ENCODE results near the gene ARID3A. TPM values are rescaled to one million over a fixed set of nuclear protein-coding genes. Genes with fewer than 3 reads are reported as not detected.

Gene ARID3A
- total RNA-seq, 4 donors from 2014 or later, result 1.8 to 9.9 (median 7.8) TPM

DNA sequence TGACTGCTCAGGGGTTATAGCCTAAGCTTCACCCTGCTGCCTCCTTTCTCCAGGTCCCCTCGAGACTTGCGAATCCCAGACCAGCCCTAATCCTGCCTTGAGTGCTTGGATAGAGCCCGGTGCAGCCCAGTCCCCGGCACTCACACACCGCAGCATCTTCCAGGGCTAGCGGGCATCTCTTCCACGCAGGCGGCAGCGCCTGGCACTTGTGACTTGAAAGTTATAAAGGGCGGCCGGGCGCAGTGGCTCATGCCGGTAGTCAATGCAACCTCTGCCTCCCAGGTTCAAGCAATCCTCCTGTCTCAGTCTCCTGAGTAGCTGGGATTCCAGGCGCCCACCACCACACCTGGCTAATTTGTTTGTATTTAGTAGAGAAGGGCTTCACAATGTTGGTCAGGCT, 60.2 kb downstream of the ARID3A start:
- no peak for DNase-seq
- ATAC-seq, result no peak
- Histone ChIP-seq H3K4me1 (peaks cover 17 to 19% of the 10 kb centered on the region in 2 donors), H3K27ac (no peak overlapping the region), H3K36me3 (peaks cover 0 to 23% of the 10 kb centered on the region in 2 donors), H3K9me3 (no peaks in the 10 kb centered on the region), H3K27me3 (no peaks in the 10 kb centered on the region), H3K4me3 (no peak overlapping the region)
- TF ChIP-seq POLR2A (IDR thresholded peaks at IDR 0.05), result no peak
- TF ChIP-seq, protein P1, sequence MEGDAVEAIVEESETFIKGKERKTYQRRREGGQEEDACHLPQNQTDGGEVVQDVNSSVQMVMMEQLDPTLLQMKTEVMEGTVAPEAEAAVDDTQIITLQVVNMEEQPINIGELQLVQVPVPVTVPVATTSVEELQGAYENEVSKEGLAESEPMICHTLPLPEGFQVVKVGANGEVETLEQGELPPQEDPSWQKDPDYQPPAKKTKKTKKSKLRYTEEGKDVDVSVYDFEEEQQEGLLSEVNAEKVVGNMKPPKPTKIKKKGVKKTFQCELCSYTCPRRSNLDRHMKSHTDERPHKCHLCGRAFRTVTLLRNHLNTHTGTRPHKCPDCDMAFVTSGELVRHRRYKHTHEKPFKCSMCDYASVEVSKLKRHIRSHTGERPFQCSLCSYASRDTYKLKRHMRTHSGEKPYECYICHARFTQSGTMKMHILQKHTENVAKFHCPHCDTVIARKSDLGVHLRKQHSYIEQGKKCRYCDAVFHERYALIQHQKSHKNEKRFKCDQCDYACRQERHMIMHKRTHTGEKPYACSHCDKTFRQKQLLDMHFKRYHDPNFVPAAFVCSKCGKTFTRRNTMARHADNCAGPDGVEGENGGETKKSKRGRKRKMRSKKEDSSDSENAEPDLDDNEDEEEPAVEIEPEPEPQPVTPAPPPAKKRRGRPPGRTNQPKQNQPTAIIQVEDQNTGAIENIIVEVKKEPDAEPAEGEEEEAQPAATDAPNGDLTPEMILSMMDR (IDR thresholded peaks at IDR 0.05 in 4 of 5, conservative IDR thresholded peaks at IDR 0.05 in 1 of 5), result no peak
- in situ Hi-C loops (cut with MboI; ENCODE audit: low sequenced_read_pairs in 4 of 4), result loop anchor here in 2 of 4 donors (10.0 to 25.0 kb wide), 2 partner anchors 124 to 211 kb away; partner anchors contain the start of genes CFD (in 1 of the 2) and ELANE (in 1 of the 2)
- intact Hi-C loops (cut with DNase I; ENCODE audit: low total_unique reads), result no loop called here

DNA sequence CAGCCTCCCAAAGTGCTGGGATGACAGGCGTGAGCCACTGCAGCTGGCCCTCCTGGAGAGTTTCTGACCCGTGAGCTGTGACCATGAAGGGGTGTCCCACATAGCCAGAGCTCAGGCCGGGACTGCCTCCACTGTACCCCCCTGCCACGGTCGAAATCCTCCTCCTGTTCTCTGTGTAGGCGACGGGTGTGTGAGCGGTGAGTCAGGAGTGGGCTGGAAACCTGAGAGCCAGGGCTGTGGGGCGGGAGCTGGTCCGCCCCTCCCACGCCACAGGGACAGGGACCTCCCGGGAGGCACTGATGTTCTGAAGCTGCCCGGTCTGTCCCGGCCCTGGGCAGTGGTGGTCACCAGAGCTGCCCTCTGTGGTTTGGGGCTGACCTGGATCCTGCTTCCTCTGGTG, 62.2 kb downstream of the ARID3A start:
- Histone ChIP-seq H3K36me3 (peaks cover 0 to 33% of the 10 kb centered on the region in 2 donors), H3K4me1 (peaks cover 14 to 16% of the 10 kb centered on the region in 2 donors), H3K27ac (no peak overlapping the region), H3K9me3 (no peaks in the 10 kb centered on the region), H3K4me3 (no peak overlapping the region), H3K27me3 (no peaks in the 10 kb centered on the region)
- ATAC-seq, result no peak
- TF ChIP-seq, protein P1 (IDR thresholded peaks at IDR 0.05 in 4 of 5, conservative IDR thresholded peaks at IDR 0.05 in 1 of 5), result no peak
- no peak for TF ChIP-seq POLR2A (IDR thresholded peaks at IDR 0.05)
- in situ Hi-C loops (cut with MboI; ENCODE audit: low sequenced_read_pairs in 4 of 4), result loop anchor here in 2 of 4 donors (10.0 to 25.0 kb wide), 2 partner anchors 126 to 213 kb away; partner anchors contain the start of genes CFD (in 1 of the 2) and ELANE (in 1 of the 2)
- no peak for DNase-seq
- intact Hi-C loops (cut with DNase I; ENCODE audit: low total_unique reads), result no loop called here

DNA sequence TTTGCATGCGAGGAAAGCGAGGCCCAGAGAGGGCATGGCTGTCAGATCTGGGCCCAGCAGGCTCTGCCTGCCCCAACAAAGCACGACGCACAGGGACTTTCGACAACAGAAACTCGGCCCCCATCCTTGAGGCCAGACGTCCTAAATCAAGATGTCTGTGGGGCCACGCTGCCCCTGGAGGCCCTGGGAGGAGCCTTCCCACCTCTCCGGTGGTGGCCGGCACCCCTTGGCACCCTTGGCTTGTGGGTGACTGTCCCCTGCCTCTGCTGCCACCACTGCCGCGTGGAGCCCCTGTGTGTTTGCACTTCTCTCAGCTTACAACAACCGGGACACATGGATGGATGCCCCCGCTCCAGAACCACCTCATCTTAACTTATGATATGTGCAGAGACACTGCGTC, 62.7 kb downstream of the ARID3A start:
- no peaks in the 10 kb centered on the region for H3K27me3 ChIP-seq
- H3K4me3 ChIP-seq, result no peak overlapping the region
- H3K27ac ChIP-seq, result no peak overlapping the region
- H3K36me3 ChIP-seq, result peaks cover 0 to 37% of the 10 kb centered on the region in 2 donors
- intact Hi-C loops (cut with DNase I; ENCODE audit: low total_unique reads), result no loop called here
- ATAC-seq (no peak), DNase-seq (no peak)
- peaks cover 11 to 12% of the 10 kb centered on the region in 2 donors for H3K4me1 ChIP-seq
- H3K9me3 ChIP-seq, result no peaks in the 10 kb centered on the region
- in situ Hi-C loops (cut with MboI; ENCODE audit: low sequenced_read_pairs in 4 of 4), result loop anchor here in 2 of 4 donors (10.0 to 25.0 kb wide), 2 partner anchors 126 to 214 kb away; partner anchors contain the start of genes CFD (in 1 of the 2) and ELANE (in 1 of the 2)
- TF ChIP-seq, protein P1 (IDR thresholded peaks at IDR 0.05 in 4 of 5, conservative IDR thresholded peaks at IDR 0.05 in 1 of 5), result no peak
- no peak for TF ChIP-seq POLR2A (IDR thresholded peaks at IDR 0.05)

DNA sequence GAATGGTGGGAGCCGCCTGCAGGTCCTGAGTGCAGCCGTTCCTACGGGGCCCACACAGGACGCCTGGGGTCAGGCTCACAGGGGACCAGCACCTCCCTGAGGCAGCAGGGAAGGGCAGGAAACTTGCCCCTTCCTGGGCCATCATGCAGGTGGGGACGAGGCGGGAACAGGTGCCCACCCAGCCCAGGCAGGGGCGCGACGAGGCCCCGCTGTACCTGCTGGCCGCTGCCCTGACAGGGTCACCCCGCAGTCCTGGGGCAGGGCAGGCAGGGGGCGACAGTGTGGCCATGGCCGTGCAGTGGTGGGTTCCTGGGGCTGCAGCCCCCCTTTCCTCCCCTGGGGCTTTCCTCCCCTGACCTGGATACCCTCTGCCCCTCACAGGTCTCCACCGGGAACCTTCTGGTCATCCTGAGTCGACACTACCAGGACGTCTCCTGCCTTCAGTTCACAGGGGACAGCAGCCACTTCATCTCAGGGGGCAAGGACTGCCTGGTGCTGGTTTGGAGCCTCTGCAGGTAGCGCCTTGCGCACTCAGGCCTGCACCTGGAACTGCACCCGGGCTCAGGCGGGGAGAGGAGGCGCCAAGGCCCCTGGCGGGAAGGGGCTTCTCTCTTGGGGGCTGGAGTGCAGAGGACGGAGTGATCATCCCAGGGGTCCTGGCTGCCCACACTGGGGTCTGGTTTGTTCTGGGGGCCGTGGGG, 63.7 kb downstream of the ARID3A start:
- no peak overlapping the region for H3K27ac ChIP-seq

More for the DNA sequence above, 63.7 kb downstream of the ARID3A start:
- peaks cover 7% of the 10 kb centered on the region in 2 donors for H3K4me1 ChIP-seq
- peaks cover 0 to 38% of the 10 kb centered on the region in 2 donors for H3K36me3 ChIP-seq
- H3K9me3 ChIP-seq, result no peaks in the 10 kb centered on the region
- in situ Hi-C loops (cut with MboI; ENCODE audit: low sequenced_read_pairs in 4 of 4) (loop anchor here in 2 of 4 donors (10.0 to 25.0 kb wide), 2 partner anchors 127 to 215 kb away; partner anchors contain the start of genes CFD (in 1 of the 2) and ELANE (in 1 of the 2)), intact Hi-C loops (cut with DNase I; ENCODE audit: low total_unique reads) (no loop called here)
- H3K27me3 ChIP-seq, result no peaks in the 10 kb centered on the region
- DNase-seq (no peak), ATAC-seq (no peak)
- TF ChIP-seq, protein P1 (IDR thresholded peaks at IDR 0.05 in 4 of 5, conservative IDR thresholded peaks at IDR 0.05 in 1 of 5), result no peak
- TF ChIP-seq POLR2A (IDR thresholded peaks at IDR 0.05), result no peak
- H3K4me3 ChIP-seq, result no peak overlapping the region

All from gastrocnemius medialis (tissue), 4 donors.